Measurements from ENCODE around the gene HYDIN.
"Not testable (repeated sequence)": the region's sequence is repeated elsewhere in the genome, so short reads cannot be mapped to it uniquely, and the experiment has no call there.

DNA sequence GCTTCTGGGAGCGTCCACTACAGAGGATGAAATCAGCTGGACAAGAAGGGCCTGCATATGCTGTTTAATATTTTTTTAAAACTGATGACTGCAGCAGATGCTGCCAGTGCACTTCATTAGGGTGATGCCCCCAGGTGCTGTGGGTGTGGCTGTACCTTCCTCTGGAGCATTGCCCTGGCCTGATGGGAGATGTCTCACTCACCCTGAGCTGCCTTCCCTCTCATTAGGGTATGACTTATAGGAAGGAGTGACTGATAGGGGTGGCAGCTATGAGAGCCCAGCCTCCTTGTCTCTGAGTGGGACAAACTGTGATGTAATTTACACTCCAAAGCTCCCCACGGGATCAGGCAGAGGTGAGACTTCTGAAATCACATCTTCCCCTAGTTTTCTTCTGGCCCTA is 234.7 kb downstream of the HYDIN start:
- TF ChIP-seq POLR2A (IDR thresholded peaks at IDR 0.05): not testable (repeated sequence)
- TF ChIP-seq, protein P1, sequence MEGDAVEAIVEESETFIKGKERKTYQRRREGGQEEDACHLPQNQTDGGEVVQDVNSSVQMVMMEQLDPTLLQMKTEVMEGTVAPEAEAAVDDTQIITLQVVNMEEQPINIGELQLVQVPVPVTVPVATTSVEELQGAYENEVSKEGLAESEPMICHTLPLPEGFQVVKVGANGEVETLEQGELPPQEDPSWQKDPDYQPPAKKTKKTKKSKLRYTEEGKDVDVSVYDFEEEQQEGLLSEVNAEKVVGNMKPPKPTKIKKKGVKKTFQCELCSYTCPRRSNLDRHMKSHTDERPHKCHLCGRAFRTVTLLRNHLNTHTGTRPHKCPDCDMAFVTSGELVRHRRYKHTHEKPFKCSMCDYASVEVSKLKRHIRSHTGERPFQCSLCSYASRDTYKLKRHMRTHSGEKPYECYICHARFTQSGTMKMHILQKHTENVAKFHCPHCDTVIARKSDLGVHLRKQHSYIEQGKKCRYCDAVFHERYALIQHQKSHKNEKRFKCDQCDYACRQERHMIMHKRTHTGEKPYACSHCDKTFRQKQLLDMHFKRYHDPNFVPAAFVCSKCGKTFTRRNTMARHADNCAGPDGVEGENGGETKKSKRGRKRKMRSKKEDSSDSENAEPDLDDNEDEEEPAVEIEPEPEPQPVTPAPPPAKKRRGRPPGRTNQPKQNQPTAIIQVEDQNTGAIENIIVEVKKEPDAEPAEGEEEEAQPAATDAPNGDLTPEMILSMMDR (IDR thresholded peaks at IDR 0.05): not testable (repeated sequence)

Data from adrenal gland (tissue), 5 donors.